Fibroblast of the conjunctiva (primary cell): ENCODE data around the gene ATP5MK.
A peak's percentile ranks its signal among the peaks of the same experiment; 100 is the strongest.
"Not testable (repeated sequence)": the region's sequence is repeated elsewhere in the genome, so short reads cannot be mapped to it uniquely, and the experiment has no call there.

Experiments
- DNase-seq: peaks from one replicate; pipeline ENCODE4 v3.0.0-alpha.2; 2010; ENCODE audit warnings: low read depth

Gene ATP5MK

DNA sequence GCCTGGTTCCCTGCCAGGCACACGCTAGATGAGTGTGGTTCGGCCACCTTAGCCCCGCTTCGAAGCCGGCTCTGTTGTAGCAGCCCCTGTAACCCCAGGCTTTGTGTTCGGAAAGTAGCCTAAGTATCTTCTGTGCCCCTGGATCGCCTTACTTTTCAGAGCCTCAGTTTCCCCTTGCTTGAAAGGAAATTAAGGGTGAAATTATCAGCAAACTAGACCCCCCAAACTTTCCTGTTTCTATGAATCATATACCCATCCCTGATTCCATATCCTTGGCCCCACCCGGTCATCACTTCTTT is 463 bp upstream of the ATP5MK start:
- no peak for DNase-seq

DNA sequence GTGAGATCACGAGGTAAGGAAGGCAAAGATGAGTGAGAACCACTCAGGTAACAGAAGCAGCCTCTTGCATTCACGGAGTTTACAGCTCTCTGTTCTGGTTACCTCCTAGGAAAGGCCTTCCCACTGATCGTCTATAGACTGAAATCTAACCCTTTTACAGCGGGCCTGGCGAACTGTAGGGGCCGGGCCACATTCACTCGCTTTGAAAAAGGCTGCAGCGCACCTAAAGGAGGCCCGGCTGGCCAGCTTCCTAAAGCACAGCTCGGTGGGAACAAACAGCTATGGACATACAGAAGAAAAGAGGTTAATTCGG is 565 bp downstream of the ATP5MK start:
- no peak for DNase-seq

DNA sequence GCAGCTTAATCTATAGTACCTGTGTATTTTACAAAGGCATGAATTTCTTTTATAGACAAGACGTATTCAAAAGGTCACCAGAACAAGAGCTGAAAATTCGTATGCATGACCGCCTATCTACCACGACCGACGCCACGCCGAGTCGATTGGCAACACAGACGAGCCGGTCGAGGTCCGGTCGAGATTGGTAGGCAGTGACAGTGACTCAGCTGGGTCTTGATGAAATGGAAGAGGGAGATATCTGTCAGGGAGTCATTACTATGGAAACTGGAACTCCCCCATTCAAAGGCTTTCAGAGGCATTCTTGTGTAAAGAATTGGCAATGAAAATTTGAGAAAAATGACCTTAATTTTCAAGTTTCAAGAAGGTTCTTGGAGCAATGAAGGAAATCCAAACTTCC is 2.1 kb downstream of the ATP5MK start:
- DNase-seq = no peak

DNA sequence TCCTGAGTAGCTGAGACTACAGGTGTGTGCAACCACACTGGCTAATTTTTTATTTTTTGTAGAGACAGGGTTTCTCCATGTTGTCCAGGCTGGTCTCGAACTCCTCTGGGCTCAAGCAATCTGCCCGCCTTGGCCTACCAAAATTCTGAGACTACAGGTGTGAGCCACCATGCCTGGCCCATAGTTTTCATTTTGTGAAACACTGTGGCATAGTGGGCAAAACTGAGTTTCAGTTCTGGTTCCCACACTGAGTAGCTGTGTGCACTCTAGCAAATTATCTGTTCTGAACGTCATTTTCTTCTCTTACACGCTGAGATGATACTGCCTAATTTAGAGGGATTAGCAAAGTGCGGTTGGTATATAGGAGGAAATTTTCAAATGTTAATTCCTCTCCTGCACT is 13.5 kb downstream of the ATP5MK start:
- DNase-seq = no peak

DNA sequence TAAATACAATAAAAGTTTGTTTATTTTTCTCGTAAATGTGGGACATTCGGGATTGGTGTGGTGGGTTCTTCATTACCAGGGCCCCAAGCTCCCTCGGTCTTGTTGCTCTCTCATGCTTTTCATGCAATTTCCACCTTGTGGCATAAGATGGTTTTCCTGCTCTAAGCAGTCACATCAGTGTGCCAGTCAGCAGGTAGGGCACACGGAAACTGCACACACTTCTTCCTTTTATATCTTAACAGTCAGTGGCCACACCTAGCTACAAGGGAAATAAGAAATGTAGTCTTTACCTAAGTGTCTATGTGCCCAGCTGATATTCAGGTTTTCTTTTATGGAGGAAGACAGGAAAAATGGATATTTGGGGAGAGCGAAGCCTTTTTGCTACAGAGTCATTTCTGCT is 22.0 kb downstream of the ATP5MK start:
- no peak for DNase-seq

DNA sequence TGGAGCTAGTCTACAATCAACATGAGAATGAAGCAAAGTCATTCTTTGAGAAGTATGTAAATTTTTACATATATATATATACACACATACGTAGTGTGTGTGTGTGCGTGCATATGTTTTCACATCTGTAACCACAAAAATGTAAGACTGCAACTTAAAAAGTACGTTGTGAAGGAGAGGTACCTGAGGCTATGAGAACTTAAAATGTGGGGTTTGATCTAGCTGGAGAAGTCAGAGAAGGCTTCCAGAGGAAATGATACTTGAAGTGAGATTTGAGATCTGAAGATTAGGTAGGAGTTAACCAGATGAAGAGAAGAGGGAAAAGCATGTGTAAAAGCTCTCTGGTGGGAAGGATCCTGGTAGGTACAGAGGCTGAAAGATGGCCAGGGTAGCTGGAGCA is 22.7 kb downstream of the ATP5MK start:
- no peak for DNase-seq

DNA sequence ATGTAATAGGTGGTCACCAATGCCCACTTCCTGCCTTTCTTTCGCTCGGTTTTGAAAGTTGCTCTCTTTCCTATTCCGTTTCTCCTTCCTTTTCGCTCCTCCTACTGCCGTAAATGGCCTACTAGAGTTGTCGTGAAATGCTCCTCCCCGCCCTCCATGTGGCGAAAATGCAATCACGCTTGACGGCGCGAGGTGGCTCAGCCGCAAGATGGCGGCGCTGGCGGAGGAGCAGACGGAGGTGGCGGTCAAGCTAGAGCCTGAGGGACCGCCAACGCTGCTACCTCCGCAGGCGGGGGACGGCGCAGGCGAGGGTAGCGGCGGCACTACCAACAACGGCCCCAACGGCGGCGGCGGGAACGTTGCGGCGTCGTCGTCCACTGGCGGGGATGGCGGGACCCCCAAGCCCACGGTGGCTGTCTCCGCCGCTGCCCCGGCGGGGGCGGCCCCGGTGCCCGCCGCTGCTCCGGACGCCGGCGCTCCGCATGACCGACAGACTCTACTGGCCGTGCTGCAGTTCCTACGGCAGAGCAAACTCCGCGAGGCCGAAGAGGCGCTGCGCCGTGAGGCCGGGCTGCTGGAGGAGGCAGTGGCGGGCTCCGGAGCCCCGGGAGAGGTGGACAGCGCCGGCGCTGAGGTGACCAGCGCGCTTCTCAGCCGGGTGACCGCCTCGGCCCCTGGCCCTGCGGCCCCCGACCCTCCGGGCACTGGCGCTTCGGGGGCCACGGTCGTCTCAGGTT is 28.3 kb downstream of the ATP5MK start, which contains the start of gene TAF5:
TSS of gene TAF5 (plus strand) at position 195 of the 737 bp plus-strand sequence. CDS start at position 209, 14 bp downstream.
- peak; percentile 90 for DNase-seq

DNA sequence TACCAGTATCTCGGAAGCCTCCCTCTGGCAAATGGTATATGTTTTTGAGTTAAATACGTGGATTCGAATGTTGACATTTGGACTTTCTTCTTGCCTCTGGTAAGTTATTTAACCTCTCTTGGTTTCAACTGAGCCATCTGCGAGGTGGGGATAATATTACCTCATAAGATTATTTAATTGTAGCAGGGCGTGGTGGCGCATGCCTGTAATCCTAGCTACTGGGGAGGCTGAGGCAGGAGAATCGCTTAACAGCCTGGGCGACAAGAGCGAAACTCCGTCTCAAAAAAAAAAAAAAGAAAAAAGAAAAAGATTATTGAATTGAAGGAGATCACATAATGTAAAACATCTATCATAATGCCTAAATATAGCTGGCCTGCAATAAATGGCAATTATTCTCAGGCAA is 28.9 kb downstream of the ATP5MK start:
- DNase-seq = no peak

DNA sequence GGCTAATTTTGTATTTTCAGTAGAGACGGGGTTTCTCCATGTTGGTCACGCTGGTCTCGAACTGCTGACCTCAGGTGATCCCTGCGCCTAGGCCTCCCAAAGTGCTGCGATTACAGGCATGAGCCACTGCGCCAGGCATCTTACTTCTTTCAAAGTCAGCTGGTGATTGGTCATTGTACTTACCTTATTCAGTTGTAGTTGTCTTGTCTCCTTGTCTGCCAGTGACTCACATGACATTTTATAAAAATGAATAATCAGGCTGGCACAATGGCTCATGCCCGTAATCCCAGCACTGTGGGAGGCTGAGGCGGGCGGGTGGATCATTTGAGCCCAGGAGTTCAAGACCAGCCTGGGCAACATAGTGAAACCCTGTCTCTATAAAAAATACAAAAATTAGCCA is 35.5 kb downstream of the ATP5MK start:
- DNase-seq = not testable (repeated sequence)

DNA sequence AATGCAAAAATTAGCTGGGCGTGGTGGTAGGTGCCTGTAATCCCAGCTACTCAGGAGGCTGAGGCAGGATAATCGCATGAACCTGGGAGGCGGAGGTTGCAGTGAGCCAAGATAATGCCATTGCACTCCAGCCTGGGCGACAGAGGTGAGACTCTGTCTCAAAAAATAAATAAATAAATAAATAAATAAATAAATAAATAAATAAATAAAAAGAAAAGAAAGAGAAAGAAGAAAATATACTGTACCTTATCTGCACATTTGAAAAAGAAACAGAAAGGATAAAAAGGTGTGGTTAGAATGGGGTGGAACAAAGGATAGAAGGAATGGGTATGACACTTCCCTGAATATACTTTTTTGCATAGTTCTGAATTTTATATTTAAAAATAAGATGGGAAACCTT is 36.8 kb downstream of the ATP5MK start:
- DNase-seq = not testable (repeated sequence)

DNA sequence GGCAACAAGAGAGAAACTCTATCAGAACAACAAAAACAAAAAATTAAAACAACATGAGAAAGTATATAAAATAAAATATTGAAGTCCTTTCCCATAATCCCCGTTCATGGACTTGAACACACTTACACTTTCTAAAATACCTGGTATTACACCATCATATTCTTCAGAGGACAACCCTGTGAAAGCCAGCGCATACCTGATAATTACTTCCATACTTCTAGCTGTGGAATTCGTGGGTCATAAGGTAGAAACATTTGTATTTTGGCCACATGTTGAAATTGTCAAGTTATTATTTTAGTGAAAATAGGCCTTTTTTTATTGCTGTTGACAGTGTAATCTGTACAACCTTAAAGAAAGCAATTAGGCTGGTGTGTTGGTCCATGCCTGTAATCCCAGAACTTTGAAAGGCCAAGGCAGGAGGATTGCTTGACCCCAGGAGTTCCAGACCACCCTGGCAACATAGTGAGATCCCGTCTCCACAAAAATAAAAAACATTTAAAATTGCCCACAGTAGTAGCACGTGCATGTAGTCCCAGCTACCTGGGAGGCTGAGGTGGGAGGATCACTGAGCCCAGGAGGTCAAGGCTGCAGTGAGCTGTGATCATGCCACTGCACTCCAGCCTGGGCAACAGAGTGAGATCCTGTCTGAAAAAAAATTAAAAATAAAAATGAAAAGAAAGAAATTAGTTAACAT is 40.2 kb downstream of the ATP5MK start:
- DNase-seq = no peak

DNA sequence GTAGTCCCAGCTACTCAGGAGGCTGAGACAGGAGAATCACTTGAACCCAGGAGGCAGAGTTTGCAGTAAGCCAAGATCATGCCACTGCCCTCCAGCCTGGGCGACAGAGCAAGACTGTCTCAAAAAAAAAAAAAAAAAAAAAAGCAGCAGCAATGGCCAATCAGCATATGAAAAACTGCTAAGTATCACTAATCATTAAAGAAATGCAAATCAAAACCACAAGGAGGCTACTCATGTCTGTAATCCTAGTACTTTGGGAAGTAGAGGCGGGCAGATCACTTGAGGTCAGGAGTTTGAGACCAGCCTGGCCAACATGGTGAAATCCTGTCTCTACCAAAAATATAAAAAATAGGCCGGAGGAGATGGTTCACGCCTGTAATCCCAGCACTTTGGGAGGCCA is 41.7 kb downstream of the ATP5MK start:
- not testable (repeated sequence) for DNase-seq

DNA sequence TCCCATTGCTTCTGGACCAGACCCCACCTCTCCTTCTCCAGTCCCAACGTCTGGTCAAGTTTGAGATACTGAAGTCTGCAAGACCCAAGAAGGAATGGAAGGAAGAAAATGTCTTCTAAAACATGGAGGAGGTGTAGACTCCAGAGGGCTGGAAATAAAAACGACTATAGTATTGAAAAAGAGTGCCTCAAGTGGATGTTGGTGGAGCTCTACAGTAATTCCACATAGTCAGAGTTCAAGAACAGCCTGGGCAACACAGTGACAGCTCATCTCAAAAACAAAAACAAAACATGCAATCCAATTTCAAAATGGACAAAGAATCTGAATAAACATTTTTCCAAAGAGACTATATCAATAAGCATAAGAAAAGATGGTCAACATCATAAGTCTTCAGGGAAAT is 43.0 kb downstream of the ATP5MK start:
- no peak for DNase-seq

DNA sequence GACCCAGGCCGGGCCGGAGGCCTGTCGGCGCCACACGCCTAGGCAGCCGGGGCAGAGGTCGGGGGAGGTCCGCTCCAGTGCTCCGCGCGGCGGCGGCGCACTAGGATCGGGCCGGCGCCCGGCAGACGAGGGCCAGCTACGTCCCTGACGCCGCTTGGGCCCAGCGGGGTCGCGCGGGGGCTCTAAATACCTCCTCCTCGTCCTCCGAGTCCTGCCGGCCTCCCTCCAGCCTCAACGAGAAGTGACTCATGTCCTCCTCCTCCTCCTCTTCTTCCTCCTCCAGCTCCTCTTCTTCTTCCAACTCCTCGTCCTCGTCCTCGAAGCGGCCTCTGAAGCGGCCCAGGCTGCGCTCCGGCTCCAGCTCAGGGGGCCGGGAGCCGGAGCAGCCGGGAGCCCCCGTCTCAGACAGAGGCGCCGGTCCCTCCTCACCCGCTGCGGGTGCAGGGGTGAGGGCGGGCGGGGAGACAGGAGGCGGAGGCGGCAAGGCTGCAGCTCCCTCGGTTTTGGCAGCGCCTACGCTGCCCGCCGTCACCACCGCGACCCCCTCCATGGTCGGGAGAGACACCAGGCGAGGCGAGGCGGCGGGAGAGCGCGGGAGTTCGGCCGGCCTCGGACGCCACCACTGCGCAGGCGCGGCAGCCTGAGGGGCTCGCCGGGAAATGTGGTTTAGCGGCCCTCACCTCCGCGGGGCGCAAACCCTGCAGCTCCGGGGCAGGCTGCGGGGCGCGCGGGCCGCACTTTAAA is 45.6 kb downstream of the ATP5MK start, which contains the start of gene PCGF6:
TSS of gene PCGF6 (minus strand) at position 624 of the 744 bp plus-strand sequence. CDS start at position 550, 74 bp downstream.
- DNase-seq = peak; percentile 54

DNA sequence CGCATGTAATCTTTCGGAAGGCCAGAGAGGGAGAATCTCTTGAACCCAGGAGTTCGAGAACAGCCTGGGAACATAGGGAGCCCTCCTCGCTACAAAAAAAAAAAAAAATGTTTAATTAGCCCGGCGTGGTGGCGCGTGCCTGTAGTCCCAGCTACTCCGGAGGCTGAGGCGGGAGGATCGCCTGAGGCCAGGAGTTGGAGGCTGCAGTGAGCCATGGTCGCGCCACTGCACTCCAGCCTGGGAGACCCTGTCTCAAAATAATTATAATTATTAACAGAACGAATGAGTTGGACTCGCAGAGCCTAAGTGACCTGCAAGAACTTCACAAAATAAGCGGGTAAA is 46.1 kb downstream of the ATP5MK start:
- DNase-seq = no peak
